ENCODE results near the gene CACNA2D1.

The CACNA2D1 gene

GRCh38 chr7:82230811-82231581 lies 212.6 kb downstream of the CACNA2D1 start:
- DNase-seq (ENCODE audit: low read depth, low spot score): no peak

DNA sequence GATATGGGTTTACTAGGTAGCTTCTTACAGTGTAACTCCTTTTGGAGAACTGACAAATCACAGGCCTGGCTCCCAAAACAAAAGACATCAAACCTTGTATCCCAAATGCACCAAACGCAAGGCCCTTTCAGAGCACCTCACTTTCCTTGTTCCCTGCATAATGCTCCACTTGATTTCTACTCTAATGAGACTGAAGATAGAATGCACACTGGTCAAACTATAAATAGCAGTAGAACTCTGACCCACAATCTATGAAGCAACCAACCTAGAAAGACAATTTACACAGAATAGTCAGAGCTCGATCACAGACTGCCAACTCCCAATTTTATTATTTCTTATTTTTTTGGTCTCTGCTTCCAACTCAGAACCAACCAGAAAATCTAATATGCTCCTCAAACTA lies 214.4 kb downstream of the CACNA2D1 start:
- no peak for DNase-seq (ENCODE audit: low read depth, low spot score)

GRCh38 chr7:82226191-82226590 lies 217.4 kb downstream of the CACNA2D1 start:
- no peak for DNase-seq (ENCODE audit: low read depth, low spot score)

- no peak for DNase-seq (ENCODE audit: low read depth, low spot score)
Observed at GRCh38 chr7:82224529-82224928, 219.0 kb downstream of the CACNA2D1 start.

DNA sequence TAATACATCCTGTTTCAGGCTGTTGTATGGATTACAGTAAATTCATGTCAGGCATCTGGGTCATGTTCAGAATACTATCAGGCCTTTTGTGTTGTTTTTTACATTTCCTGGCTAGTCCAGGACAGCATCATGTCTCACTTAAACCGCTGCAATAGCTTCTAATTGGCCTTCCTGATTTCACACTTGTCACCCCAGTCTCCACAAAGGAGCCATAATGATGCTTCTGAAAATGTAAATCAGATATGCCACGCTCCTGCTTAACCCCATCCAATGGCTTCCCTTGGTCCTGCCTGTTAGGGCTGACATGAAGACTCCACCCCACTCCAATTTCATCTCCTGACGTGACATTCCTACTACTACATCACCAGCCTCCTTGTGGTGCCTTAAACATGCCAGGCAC lies 220.0 kb downstream of the CACNA2D1 start:
- no peak for DNase-seq (ENCODE audit: low read depth, low spot score)

- DNase-seq (ENCODE audit: low read depth, low spot score): no peak
Observed at GRCh38 chr7:82221152-82221674, 222.4 kb downstream of the CACNA2D1 start.

GRCh38 chr7:82212466-82212865 lies 231.1 kb downstream of the CACNA2D1 start:
- DNase-seq (ENCODE audit: low read depth, low spot score): no peak

GRCh38 chr7:82211333-82211732 lies 232.2 kb downstream of the CACNA2D1 start:
- no peak for DNase-seq (ENCODE audit: low read depth, low spot score)

GRCh38 chr7:82210416-82211184 lies 233.0 kb downstream of the CACNA2D1 start:
- no peak for DNase-seq (ENCODE audit: low read depth, low spot score)

GRCh38 chr7:82209179-82209747 lies 234.3 kb downstream of the CACNA2D1 start:
- DNase-seq (ENCODE audit: low read depth, low spot score): no peak

DNA sequence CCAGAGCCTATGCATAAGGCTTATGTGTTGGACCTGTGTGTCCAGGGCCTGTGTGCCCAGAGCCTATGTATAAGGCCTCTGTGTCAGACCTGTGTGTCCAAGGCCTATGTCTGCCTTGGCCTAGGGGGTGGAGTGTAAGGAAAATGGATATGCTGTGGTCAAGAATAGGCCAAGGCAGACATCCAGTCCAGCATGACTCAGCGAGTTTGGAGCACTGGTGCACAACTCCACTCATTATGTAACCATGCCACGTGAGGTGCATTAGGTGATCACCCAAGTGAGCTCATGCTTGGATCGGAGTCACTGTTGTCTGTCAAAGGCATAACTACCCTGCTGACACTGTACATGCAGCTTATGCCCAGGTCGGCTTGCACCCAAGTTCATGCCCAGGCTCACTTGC lies 238.9 kb downstream of the CACNA2D1 start:
- no peak for DNase-seq (ENCODE audit: low read depth, low spot score)

DNA sequence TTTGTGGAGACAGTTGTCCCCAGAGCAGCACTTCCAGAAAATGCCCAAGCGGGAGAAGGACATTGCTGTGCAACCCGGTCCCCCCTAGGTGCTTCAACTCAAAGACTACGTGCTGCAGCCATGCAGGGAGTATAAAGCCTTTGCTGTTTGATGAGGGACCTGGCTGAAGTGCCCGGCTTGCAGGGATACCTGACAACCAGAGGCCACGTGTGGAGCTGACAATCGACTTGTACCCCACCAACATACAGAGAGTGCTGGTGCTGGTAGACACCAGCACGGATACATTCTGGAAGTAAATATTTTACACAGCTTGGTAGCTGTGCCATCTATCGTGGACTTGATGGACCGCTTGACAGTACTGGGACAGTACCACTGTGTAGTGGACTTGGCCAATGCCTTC lies 240.6 kb downstream of the CACNA2D1 start:
- no peak for DNase-seq (ENCODE audit: low read depth, low spot score)

DNA sequence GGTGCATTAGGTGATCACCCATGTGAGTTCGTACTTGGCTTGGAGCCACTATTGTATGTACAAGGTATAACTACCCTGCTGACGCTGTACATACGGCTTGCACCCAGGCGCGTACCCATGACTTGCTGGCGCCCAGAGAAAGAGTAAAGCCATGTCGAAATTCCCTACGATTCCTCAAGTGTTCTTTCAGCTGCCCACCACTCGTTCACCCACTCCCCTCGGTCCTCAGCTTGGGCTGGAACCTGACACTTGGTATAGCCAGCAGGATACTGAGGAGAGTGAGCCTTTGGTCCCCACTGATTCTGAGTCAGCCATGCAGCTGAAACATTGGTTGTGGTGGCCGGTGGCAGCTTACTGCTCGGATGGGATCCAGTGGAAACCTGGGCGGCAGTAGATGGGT lies 241.5 kb downstream of the CACNA2D1 start:
- no peak for DNase-seq (ENCODE audit: low read depth, low spot score)

- DNase-seq (ENCODE audit: low read depth, low spot score): no peak
Observed at GRCh38 chr7:82200601-82201000, 243.0 kb downstream of the CACNA2D1 start.

- no peak for DNase-seq (ENCODE audit: low read depth, low spot score)
Observed at GRCh38 chr7:82194016-82194643, 249.4 kb downstream of the CACNA2D1 start.

- DNase-seq (ENCODE audit: low read depth, low spot score): no peak
Observed at GRCh38 chr7:82188636-82189035, 254.9 kb downstream of the CACNA2D1 start.

DNA sequence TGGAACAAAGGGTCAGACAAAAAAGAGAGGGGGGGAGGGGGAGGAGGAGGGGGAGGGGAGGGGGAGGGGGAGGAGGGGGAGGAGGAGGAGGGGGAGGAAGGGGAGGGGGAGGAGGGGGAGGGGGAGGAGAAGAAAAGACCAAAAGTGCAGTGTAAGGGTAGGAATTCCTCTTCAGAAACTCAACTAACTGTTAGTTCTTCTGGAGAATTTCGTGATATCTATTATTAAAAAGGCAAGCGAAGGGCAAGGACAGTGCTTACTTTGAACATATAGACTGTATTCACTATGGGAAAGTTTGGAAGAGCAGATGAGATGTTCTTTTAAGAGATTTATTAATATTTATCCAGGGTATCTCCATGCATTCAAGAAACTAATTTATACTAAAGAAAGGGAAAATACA lies 258.1 kb downstream of the CACNA2D1 start:
- DNase-seq (ENCODE audit: low read depth, low spot score): no peak

DNA sequence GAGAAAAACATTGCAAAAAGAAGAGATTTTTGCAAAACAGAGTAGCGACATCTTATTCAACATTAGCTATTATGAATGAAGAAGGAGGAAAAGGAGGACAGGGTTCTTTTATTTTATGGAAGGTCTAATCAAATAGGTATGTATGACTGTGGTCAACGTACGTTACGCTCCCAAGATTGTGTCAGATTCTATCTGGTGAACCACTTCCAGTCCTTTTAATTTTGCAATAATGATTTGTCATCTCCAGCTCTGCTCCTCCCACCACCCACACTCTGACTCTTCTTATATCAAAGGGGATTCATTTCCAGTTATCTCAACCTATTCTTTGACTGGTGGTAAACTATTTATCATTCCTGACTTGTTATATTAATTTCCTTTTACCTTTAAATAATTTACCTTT lies 259.9 kb downstream of the CACNA2D1 start:
- no peak for DNase-seq (ENCODE audit: low read depth, low spot score)

GRCh38 chr7:82179311-82179710 lies 264.3 kb downstream of the CACNA2D1 start:
- no peak for DNase-seq (ENCODE audit: low read depth, low spot score)

DNA sequence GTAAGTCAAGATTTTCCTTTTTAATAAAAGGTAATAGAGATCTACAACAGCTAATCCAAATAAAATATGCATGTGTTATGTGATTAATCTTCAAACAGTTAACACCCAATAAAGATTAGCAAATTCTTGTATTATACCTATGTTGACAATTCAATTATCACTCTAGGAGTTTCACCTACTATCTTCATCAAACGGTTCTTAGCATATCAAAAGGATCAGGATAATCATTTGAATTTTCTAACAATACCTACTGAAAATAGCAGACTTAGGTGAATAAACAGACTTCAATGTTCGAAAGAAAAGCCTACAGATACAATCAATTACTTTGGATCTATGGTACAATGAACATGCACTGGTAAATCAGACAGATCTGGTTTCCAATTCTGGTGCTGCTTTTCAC lies 268.3 kb downstream of the CACNA2D1 start:
- no peak for DNase-seq (ENCODE audit: low read depth, low spot score)

- no peak for DNase-seq (ENCODE audit: low read depth, low spot score)
Observed at GRCh38 chr7:82173400-82174021, 270.1 kb downstream of the CACNA2D1 start.

DNA sequence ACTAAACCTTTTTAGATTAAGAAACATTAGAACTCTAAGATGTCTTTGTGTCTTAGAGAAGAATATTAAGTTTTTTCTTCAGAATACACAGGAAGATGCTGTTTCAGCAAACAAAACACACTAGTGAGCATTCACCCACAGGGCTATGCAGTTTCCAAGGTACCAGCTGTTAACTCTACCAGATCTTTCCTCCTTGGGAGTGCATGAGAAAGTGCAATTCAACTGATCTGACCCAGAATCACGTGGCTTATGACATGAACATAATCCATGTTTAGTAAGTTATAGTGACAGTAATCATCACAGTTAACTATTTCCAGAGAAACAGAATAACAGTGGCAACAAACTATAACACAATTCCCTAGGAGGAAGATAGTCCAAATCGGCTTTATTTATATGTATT lies 270.7 kb downstream of the CACNA2D1 start:
- no peak for DNase-seq (ENCODE audit: low read depth, low spot score)
